H1 (cell line): ENCODE results near the gene IL1A. TPM values are rescaled to one million over a fixed set of nuclear protein-coding genes. Genes with fewer than 3 reads are reported as not detected.

Experiments
- ASH2L ChIP-seq: fragments of 200-600, 300-600 bp; sonication (generic); IDR thresholded peaks from one replicate; pipeline ENCODE4 v1.7.1; 2017; ENCODE audit warnings: low read length
- CEBPB ChIP-seq: IDR thresholded peaks from 2 replicates; pipeline ENCODE4 v1.6.1; 2012; ENCODE audit warnings: low read depth, low read length
- CTBP2 ChIP-seq: IDR thresholded peaks from 2 replicates; pipeline ENCODE4 v1.7.0; 2011; ENCODE audit warnings: borderline replicate concordance, mild to moderate bottlenecking, moderate library complexity, mixed read lengths, low read length; ENCODE audit not compliant: insufficient read depth, insufficient read length
- HDAC2 ChIP-seq, 2 experiments: fragments of 300-600 bp in 1 of 2; sonication (generic) in 1 of 2; IDR thresholded peaks; 2 replicates each; pipeline ENCODE4 v1.6.1; 2011 to 2012; ENCODE audit warnings: low read depth in 2 of 2, low read length in 2 of 2, mild to moderate bottlenecking in 2 of 2, moderate library complexity in 2 of 2, borderline replicate concordance in 1 of 2, inconsistent platforms in 1 of 2
- JUND ChIP-seq: IDR thresholded peaks from 2 replicates; pipeline ENCODE4 v1.6.1; 2011; ENCODE audit warnings: mild to moderate bottlenecking, improper control_type of control experiment, low read length
- KDM4A ChIP-seq: IDR thresholded peaks from one replicate; pipeline ENCODE4 v1.7.1; 2012; ENCODE audit warnings: low read depth, mild to moderate bottlenecking, moderate library complexity, low read length, inconsistent platforms; ENCODE audit not compliant: severe bottlenecking
- NANOG ChIP-seq: IDR thresholded peaks from 2 replicates; pipeline ENCODE4 v1.6.1; 2011; ENCODE audit warnings: low read length, low read depth, mild to moderate bottlenecking, inconsistent platforms; ENCODE audit not compliant: insufficient read depth, poor library complexity, severe bottlenecking
- PHF8 ChIP-seq: fragments of 200-600 bp; sonication (generic); conservative IDR thresholded peaks from 2 replicates; pipeline ENCODE4 v1.7.1; 2012; ENCODE audit warnings: low read depth, mild to moderate bottlenecking, inconsistent platforms, low read length, moderate library complexity
- TBP ChIP-seq: IDR thresholded peaks from 2 replicates; pipeline ENCODE4 v1.6.1; 2011; ENCODE audit warnings: low read depth, low read length, improper control_type of control experiment
- polyA plus RNA-seq, 7 experiments: library from polyadenylated mRNA; depleted of rRNA in 3 of 7; stranded (reverse) in 5 of 7; unstranded in 2 of 7; fragments of >200 nt in 5 of 7; fragments of 200-250 nt in 2 of 7; gene quantifications; 1 replicate in 5 of 7; 2 replicates in 1 of 7; 4 replicates in 1 of 7; pipeline versions ENCODE4 v1.2.1 to v1.2.3, GENCODE V29; 2011 to 2013; ENCODE audit warnings: missing spikeins in 2 of 7, mixed read lengths in 2 of 7
- total RNA-seq: library from RNA; stranded (reverse); fragmentation: NEBNext Ultra II Directional; extraction: Animal tissue kit (Norgen Biotek cat#: 25700); gene quantifications from 2 replicates; pipeline ENCODE4 v1.2.1, GENCODE V29; 2021
- TF ChIP-seq, protein P1 (sequence below): fragments of 300-600 bp; sonication (generic); IDR thresholded peaks from 2 replicates; pipeline ENCODE4 v1.7.1; 2012; ENCODE audit warnings: low read length, moderate library complexity, mild to moderate bottlenecking, inconsistent platforms; ENCODE audit not compliant: insufficient replicate concordance

IL1A gene
- total and polyA plus RNA-seq, 2 of the 8 experiments (the other 6 are each of a cell fraction or from before 2014, with no cell fraction given): 0.32 to 0.74 TPM

DNA sequence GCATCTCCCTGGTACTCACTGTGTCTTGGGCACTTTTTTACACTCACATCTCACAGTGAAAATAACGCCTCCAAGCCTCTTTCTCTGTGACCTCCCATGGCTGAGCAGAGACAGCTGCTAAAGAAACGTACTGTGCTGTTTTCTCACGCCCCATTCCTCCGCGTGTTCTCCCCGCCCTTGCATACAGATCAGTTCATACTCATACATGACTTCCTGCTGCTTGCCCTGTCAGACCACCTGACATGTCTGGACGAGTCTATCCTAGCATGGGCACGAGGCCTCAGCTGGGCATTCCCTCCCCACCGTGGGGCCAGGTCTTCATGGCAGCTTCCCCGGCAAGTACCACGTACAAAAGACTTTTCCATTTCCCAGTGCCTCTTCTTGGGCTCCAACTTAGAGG, 21.2 kb upstream of the IL1A start (continued):
- TF ChIP-seq, protein P1, sequence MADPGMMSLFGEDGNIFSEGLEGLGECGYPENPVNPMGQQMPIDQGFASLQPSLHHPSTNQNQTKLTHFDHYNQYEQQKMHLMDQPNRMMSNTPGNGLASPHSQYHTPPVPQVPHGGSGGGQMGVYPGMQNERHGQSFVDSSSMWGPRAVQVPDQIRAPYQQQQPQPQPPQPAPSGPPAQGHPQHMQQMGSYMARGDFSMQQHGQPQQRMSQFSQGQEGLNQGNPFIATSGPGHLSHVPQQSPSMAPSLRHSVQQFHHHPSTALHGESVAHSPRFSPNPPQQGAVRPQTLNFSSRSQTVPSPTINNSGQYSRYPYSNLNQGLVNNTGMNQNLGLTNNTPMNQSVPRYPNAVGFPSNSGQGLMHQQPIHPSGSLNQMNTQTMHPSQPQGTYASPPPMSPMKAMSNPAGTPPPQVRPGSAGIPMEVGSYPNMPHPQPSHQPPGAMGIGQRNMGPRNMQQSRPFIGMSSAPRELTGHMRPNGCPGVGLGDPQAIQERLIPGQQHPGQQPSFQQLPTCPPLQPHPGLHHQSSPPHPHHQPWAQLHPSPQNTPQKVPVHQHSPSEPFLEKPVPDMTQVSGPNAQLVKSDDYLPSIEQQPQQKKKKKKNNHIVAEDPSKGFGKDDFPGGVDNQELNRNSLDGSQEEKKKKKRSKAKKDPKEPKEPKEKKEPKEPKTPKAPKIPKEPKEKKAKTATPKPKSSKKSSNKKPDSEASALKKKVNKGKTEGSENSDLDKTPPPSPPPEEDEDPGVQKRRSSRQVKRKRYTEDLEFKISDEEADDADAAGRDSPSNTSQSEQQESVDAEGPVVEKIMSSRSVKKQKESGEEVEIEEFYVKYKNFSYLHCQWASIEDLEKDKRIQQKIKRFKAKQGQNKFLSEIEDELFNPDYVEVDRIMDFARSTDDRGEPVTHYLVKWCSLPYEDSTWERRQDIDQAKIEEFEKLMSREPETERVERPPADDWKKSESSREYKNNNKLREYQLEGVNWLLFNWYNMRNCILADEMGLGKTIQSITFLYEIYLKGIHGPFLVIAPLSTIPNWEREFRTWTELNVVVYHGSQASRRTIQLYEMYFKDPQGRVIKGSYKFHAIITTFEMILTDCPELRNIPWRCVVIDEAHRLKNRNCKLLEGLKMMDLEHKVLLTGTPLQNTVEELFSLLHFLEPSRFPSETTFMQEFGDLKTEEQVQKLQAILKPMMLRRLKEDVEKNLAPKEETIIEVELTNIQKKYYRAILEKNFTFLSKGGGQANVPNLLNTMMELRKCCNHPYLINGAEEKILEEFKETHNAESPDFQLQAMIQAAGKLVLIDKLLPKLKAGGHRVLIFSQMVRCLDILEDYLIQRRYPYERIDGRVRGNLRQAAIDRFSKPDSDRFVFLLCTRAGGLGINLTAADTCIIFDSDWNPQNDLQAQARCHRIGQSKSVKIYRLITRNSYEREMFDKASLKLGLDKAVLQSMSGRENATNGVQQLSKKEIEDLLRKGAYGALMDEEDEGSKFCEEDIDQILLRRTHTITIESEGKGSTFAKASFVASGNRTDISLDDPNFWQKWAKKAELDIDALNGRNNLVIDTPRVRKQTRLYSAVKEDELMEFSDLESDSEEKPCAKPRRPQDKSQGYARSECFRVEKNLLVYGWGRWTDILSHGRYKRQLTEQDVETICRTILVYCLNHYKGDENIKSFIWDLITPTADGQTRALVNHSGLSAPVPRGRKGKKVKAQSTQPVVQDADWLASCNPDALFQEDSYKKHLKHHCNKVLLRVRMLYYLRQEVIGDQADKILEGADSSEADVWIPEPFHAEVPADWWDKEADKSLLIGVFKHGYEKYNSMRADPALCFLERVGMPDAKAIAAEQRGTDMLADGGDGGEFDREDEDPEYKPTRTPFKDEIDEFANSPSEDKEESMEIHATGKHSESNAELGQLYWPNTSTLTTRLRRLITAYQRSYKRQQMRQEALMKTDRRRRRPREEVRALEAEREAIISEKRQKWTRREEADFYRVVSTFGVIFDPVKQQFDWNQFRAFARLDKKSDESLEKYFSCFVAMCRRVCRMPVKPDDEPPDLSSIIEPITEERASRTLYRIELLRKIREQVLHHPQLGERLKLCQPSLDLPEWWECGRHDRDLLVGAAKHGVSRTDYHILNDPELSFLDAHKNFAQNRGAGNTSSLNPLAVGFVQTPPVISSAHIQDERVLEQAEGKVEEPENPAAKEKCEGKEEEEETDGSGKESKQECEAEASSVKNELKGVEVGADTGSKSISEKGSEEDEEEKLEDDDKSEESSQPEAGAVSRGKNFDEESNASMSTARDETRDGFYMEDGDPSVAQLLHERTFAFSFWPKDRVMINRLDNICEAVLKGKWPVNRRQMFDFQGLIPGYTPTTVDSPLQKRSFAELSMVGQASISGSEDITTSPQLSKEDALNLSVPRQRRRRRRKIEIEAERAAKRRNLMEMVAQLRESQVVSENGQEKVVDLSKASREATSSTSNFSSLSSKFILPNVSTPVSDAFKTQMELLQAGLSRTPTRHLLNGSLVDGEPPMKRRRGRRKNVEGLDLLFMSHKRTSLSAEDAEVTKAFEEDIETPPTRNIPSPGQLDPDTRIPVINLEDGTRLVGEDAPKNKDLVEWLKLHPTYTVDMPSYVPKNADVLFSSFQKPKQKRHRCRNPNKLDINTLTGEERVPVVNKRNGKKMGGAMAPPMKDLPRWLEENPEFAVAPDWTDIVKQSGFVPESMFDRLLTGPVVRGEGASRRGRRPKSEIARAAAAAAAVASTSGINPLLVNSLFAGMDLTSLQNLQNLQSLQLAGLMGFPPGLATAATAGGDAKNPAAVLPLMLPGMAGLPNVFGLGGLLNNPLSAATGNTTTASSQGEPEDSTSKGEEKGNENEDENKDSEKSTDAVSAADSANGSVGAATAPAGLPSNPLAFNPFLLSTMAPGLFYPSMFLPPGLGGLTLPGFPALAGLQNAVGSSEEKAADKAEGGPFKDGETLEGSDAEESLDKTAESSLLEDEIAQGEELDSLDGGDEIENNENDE: no peak
- TF ChIP-seq HDAC2 (IDR thresholded peaks at IDR 0.05; ENCODE audit: borderline replicate concordance in 1 of 2, low read depth in 2 of 2, low read length in 2 of 2) (no peak), JUND (no peak), CTBP2 (no peak), KDM4A (no peak), PHF8 (no peak), ASH2L (no peak), CEBPB (no peak), NANOG (no peak), TBP (no peak)
- TF ChIP-seq, all 59 proteins: peak for 0
